Spleen (tissue), 11 donors: ENCODE results near the gene RAB39A. TPM values are rescaled to one million over a fixed set of nuclear protein-coding genes. Genes with fewer than 3 reads are reported as not detected.

Source experiments
- DNase-seq: peaks from one replicate; pipeline ENCODE4 v3.0.0-alpha.2; 2020
- H3K27ac ChIP-seq, 8 donors: fragments of 200-600 bp; sonication (generic) in 7 of 8; 1 replicate in 4 of 8; 2 replicates in 4 of 8; pipeline versions ENCODE4 v1.5.0 to v1.8.0; 2016 to 2021; ENCODE audit warnings: inconsistent platforms in 4 of 8, mild to moderate bottlenecking in 4 of 8, moderate library complexity in 1 of 8
- H3K27me3 ChIP-seq, 7 donors: fragments of 200-600 bp; sonication (generic) in 6 of 7; replicated peaks in 1 of 7; 1 replicate in 4 of 7; 2 replicates in 3 of 7; pipeline versions ENCODE4 v1.5.0 to v1.8.0; 2016 to 2021; ENCODE audit warnings: inconsistent platforms in 3 of 7, mild to moderate bottlenecking in 1 of 7
- H3K36me3 ChIP-seq, 6 donors: fragments of 200-600 bp; sonication (generic) in 5 of 6; 1 replicate in 4 of 6; 2 replicates in 2 of 6; pipeline versions ENCODE4 v1.5.0 to v1.8.0; 2016 to 2021; ENCODE audit warnings: inconsistent platforms in 2 of 6
- H3K4me1 ChIP-seq, 6 donors: fragments of 200-600 bp; sonication (generic) in 5 of 6; 1 replicate in 3 of 6; 2 replicates in 3 of 6; pipeline versions ENCODE4 v1.5.0 to v1.8.0; 2016 to 2021; ENCODE audit warnings: inconsistent platforms in 3 of 6
- H3K4me3 ChIP-seq, 8 donors: fragments of 200-600 bp; sonication (generic) in 7 of 8; 1 replicate in 4 of 8; 2 replicates in 4 of 8; pipeline versions ENCODE4 v1.5.0 to v1.8.0; 2016 to 2021; ENCODE audit warnings: inconsistent platforms in 4 of 8, mild to moderate bottlenecking in 4 of 8, moderate library complexity in 2 of 8
- H3K9me3 ChIP-seq, 8 donors: fragments of 200-600 bp; sonication (generic) in 7 of 8; 1 replicate in 4 of 8; 2 replicates in 4 of 8; pipeline versions ENCODE4 v1.5.0 to v1.8.0; 2016 to 2021; ENCODE audit warnings: inconsistent platforms in 4 of 8
- POLR2A ChIP-seq, 3 donors: fragments of 450-650 bp; IDR thresholded peaks; one replicate each; pipeline ENCODE4 v1.5.1; 2017; ENCODE audit warnings: antibody characterized with exemption in 3 of 3, mild to moderate bottlenecking in 1 of 3
- POLR2AphosphoS5 ChIP-seq, 3 donors: sonication (generic); formaldehyde crosslinking; IDR thresholded peaks; one replicate each; pipeline ENCODE4 v1.5.1; 2017; ENCODE audit warnings: antibody characterized with exemption in 3 of 3
- WGBS, 5 donors: extraction: QIAGEN DNeasy Blood & Tissue Kit in 3 of 5; methylation state at CpG; one replicate each; pipeline versions ENCODE4 v1.1.5 to v1.1.7; 2013 to 2018; 5-methylcytosine and 5-hydroxymethylcytosine counted together
- intact Hi-C: fragments of 100-400 bp; cut with DNase I; formaldehyde crosslinking; loops from one replicate; pipeline ENCODE4 v1.15.0; 2023; ENCODE audit warnings: low total_unique reads
- polyA plus RNA-seq, 3 donors: library from polyadenylated mRNA; stranded (reverse); fragments of 200-250 nt; gene quantifications; one replicate each; pipeline ENCODE4 v1.2.1, GENCODE V29; 2013
- total RNA-seq, 7 donors: library from RNA; depleted of rRNA in 3 of 7; stranded (reverse); fragments of >200 nt in 3 of 7; fragmentation: NEBNext Ultra II Directional in 4 of 7; extraction: Animal tissue kit (Norgen Biotek cat#: 25700) in 4 of 7; gene quantifications; one replicate each; pipeline versions ENCODE4 v1.1.0 to v1.2.1, GENCODE V29; 2016 to 2021
- TF ChIP-seq, protein P1 (sequence below), 11 experiments: fragments of 200-600 bp in 7 of 11; fragments of 450-650 bp in 4 of 11; sonication (generic) in 4 of 11; IDR thresholded peaks in 8 of 11; conservative IDR thresholded peaks in 3 of 11; 1 replicate in 7 of 11; 2 replicates in 4 of 11; pipeline versions ENCODE4 v1.4.0 to v1.8.0; 2016 to 2021; ENCODE audit warnings: antibody characterized with exemption in 11 of 11, inconsistent platforms in 4 of 11, mild to moderate bottlenecking in 1 of 11
- donor health status: healthy with polysubstance abuse.
- donor health status: DM: no; HTN: no; CAD: no; lungs with moderate emphysema.
- donor health status: DM: no; HTN: no; CAD: no.
- donor health status: Bipolar disorder and iron deficiency.
- donor health status: healthy.
- donor health status: DM: no; HTN: no; CAD: no.
- donor health status: DM: yes; HTN: yes; CAD: no.

The RAB39A gene
- total and polyA plus RNA-seq, 10 donors, result 0.39 to 14.7 (median 9.1) TPM

DNA sequence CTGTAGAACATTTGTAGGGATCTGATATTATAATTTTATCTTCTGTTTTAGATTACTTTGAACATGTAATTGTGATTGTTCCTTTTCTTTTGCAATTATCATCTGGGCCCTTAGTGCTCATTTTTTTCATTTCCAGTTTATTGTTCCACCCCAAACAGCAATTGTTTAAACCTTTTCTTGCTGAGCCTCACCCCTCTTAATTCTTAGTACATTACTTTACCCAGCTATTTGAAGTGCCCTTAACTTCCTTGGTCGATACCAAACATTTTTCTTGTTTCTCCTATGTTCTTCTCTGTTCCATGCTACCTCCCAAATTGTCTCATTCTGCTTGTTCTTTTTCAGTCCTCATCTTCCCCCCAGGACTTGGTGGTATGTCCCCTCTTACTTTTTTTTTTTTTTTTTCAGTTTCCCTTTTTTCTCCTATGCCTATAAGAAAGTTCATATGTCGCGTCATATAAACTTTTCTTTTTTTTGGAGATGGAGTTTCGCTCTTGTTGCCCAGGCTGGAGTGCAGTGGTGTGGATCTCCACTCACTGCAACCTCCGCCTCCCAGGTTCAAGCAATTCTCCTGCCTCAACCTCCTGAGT lies 84.0 kb downstream of the RAB39A start:
- no peak for TF ChIP-seq POLR2AphosphoS5 (IDR thresholded peaks at IDR 0.05)
- TF ChIP-seq, protein P1, sequence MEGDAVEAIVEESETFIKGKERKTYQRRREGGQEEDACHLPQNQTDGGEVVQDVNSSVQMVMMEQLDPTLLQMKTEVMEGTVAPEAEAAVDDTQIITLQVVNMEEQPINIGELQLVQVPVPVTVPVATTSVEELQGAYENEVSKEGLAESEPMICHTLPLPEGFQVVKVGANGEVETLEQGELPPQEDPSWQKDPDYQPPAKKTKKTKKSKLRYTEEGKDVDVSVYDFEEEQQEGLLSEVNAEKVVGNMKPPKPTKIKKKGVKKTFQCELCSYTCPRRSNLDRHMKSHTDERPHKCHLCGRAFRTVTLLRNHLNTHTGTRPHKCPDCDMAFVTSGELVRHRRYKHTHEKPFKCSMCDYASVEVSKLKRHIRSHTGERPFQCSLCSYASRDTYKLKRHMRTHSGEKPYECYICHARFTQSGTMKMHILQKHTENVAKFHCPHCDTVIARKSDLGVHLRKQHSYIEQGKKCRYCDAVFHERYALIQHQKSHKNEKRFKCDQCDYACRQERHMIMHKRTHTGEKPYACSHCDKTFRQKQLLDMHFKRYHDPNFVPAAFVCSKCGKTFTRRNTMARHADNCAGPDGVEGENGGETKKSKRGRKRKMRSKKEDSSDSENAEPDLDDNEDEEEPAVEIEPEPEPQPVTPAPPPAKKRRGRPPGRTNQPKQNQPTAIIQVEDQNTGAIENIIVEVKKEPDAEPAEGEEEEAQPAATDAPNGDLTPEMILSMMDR (IDR thresholded peaks at IDR 0.05 in 8 of 11, conservative IDR thresholded peaks at IDR 0.05 in 3 of 11), result no peak
- TF ChIP-seq POLR2A (IDR thresholded peaks at IDR 0.05), result no peak
- no peak overlapping the region for H3K4me3 ChIP-seq
- WGBS, 5 donors, result 92 to 97% (median 93%) methylated on average over 5 of the region's 5 CpGs
- peaks cover 37 to 88% (median 66%) of the 10 kb centered on the region in 6 donors for H3K4me1 ChIP-seq
- H3K27ac ChIP-seq, result no peak overlapping the region
- DNase-seq, result no peak
- peaks cover 0 to 22% (median 0%) of the 10 kb centered on the region in 6 donors for H3K36me3 ChIP-seq
- no peaks in the 10 kb centered on the region for H3K27me3 ChIP-seq
- intact Hi-C loops, result no loop called here
- H3K9me3 ChIP-seq, result no peaks in the 10 kb centered on the region

Other genes starting within 250 kb of the RAB39A start
- under 1 TPM in 1 of 7 donors, not detected in 6; 0.73 TPM for gene SLN, start 216.4 kb upstream of the RAB39A start, total RNA-seq
- under 1 TPM; 0.09 to 0.86 (median 0.24) TPM for gene SLN, start 216.4 kb upstream of the RAB39A start, polyA plus RNA-seq
- 1 to 10 TPM; 5.0 to 9.1 (median 6.2) TPM for gene SLC35F2, start 69.7 kb upstream of the RAB39A start, total RNA-seq
- 1 to 10 TPM; 5.2 to 7.2 (median 7.2) TPM for gene SLC35F2, start 69.7 kb upstream of the RAB39A start, polyA plus RNA-seq
- gene CUL5, start 80.5 kb downstream of the RAB39A start, total RNA-seq, result 10 to 100 TPM; 31.6 to 42.7 (median 38.3) TPM
- gene CUL5, start 80.5 kb downstream of the RAB39A start, polyA plus RNA-seq, result 1 to 10 TPM; 5.5 to 7.6 (median 6.6) TPM
- 100 to 1,000 TPM in 1 of 7 donors, 10 to 100 TPM in 6; 33.8 to 106 (median 61.6) TPM for gene ACAT1, start 193.1 kb downstream of the RAB39A start, total RNA-seq
- 10 to 100 TPM; 38.1 to 56.1 (median 53.8) TPM for gene ACAT1, start 193.1 kb downstream of the RAB39A start, polyA plus RNA-seq